Posterior cingulate gyrus (tissue), 11 donors: Measurements from ENCODE around the gene CCDC191.

Experiments
- DNase-seq, 10 donors: peaks; one replicate each; pipeline versions ENCODE4 v3.0.0 to v3.0.0-alpha.2; 2020 to 2021; ENCODE audit warnings: mixed read lengths in 3 of 10
- intact Hi-C: fragments of 100-400 bp; cut with DNase I; formaldehyde crosslinking; loops from one replicate; pipeline ENCODE4 v1.15.1; 2023

The CCDC191 gene

DNA sequence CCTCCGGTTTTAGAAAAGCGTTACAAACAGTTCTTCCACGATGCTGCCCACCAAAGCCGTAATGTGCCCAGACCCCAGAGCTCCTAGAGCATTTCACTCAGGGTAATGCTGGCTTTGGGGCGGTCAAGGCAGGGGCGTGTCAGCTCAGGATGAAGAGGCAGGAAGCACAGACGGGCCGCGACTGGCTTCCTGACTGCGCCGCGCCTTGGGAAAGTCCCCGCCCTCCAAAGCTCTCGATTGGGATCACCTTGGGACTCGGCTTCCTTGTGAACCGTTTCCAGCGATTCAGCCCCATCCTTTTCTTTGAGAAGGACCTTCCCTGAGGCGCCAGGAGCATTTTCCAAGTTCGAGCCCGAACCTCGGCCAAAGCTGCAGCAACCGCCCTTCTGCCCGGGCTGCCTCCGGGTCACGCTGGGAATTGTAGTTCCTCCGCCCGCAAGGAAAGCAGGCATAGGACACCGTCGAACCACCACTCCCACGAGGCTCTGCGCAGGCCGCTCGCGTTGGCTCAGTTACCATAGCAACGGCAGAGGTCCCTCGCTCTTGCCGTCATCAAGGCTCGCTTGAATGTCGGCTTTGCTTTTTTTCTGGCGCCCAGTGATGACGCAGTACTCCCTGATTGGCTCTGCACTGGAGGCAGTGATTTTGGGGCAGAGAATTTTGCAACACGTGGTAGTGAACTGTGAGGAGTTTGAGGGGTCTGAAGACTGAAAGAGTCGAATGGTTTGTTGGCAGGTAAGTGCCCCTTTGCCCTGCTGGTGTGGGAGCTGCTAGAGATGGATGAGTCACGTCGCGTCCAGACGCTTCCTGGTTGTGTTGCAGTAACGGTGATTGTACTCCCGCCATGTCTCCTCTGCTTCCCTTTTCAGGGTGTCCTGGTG, at the start of gene CCDC191, which contains the start of gene QTRT2:
Gene CCDC191 (minus strand): TSS at position 397 of the 881 bp plus-strand sequence. CDS start 60 bp downstream, at position 337.
Gene QTRT2 (plus strand): TSS at position 608 of the 881 bp plus-strand sequence. CDS start 8,521 bp downstream, outside the sequence.
- DNase-seq, result peak; percentile 98 to 100 (median 100)
- intact Hi-C loops, result loop anchor here (5.0 to 10.0 kb wide), 2 partner anchors 112 to 319 kb away; partner anchors contain the start of gene ZDHHC23

DNA sequence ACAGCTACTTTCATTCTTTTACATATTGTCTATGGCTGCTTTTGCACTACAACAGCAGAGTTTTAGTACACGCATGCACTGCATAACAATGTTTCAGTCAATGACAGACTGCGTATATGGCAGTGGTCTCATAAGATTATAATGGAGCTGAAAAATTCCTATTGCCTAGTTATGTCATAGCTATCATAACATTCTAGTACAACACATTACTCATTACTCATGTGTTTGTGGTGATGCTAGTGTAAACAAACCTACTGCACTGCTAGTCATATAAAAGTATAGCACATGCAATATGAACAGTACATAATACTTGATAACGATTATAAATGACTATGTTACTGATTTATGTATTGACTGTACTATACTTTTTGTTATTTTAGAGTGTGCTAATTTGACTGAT, 48.1 kb upstream of the CCDC191 start:
- no peak for DNase-seq

DNA sequence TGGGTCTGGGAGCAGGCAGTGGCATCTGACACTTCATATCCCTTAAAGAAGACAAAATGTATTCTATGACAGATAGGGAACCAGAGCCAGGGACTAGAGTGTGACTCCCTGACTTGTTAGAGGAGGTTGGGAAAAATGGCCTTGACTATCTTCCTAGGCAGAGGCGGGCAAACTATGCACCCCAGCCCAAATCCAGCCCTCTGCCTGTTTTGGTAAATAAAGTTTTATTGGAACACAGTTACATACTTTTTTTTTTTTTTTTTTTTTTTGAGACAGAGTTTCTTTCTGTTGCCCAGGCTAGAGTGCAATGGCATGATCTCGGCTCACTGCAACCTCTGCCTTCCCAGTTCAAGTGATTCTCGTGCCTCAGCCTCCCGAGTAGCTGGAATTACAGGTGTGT, 47.5 kb upstream of the CCDC191 start:
- intact Hi-C loops, result no loop called here

More for the DNA sequence above, 48.1 kb upstream of the CCDC191 start:
- intact Hi-C loops, result no loop called here

DNA sequence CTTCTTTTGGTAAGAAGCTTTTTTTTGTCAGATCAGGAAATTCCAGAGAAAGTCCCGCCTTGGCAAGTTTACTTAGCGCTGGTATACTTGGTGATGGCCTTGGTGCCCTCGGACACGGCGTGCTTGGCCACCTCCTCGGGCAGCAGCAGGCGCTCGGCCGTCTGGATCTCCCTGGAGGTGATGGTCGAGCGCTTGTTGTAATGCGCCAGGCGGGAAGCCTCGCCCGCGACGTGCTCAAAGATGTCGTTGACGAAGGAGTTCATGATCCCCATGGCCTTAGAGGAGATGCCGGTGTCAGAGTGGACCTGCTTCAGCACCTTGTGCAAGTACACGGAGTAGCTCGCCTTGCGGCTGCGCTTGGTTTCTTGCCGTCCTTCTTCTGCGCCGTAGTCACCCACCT, 46.9 kb upstream of the CCDC191 start:
- intact Hi-C loops, result no loop called here
- DNase-seq, result no peak

More for the DNA sequence above, 47.5 kb upstream of the CCDC191 start:
- no peak for DNase-seq

DNA sequence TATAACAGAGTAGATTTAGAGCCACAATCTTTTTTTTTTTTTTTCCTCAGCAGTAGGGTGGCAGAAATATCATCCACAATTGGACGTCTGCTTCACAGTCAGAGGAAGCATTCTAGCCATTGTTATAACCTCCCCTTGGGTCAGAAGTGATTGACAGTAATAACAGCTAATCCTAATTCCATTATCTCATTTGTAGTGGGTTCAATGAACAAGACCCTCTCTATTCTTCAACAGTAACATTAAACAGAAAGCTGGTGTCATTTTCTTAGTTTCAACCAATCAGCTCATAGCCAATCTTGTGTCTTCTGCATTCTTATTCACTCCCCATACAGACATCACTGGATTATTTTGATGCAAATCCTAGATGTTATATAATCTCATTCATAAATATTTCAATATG, 44.8 kb upstream of the CCDC191 start:
- intact Hi-C loops, result no loop called here
- DNase-seq, result no peak

GRCh38 chr3:114095796-114096195, 39.5 kb upstream of the CCDC191 start:
- intact Hi-C loops, result no loop called here
- DNase-seq, result no peak

- intact Hi-C loops, result no loop called here
- DNase-seq, result peak in 1 of 10 donors; percentile 10
These were observed 37.3 kb upstream of the CCDC191 start for GRCh38 chr3:114093596-114093995.

DNA sequence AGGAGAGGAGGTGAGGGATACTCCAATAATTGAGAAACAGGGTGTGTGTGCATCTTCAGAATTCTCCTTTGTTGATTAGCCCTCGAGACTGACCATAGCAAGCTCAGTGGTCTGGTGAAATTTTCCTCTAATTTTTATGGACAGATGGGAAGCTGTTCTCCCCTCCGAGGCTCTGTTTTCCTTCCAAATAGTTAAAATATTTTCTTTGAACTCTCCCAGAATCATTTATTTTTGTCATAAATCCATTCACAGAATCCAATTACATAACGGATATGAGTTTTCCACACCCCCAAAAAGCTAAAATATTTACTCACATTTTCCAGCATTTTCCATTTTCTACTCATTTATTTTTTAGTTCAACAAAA, 36.7 kb upstream of the CCDC191 start:
- intact Hi-C loops, result no loop called here
- no peak for DNase-seq

DNA sequence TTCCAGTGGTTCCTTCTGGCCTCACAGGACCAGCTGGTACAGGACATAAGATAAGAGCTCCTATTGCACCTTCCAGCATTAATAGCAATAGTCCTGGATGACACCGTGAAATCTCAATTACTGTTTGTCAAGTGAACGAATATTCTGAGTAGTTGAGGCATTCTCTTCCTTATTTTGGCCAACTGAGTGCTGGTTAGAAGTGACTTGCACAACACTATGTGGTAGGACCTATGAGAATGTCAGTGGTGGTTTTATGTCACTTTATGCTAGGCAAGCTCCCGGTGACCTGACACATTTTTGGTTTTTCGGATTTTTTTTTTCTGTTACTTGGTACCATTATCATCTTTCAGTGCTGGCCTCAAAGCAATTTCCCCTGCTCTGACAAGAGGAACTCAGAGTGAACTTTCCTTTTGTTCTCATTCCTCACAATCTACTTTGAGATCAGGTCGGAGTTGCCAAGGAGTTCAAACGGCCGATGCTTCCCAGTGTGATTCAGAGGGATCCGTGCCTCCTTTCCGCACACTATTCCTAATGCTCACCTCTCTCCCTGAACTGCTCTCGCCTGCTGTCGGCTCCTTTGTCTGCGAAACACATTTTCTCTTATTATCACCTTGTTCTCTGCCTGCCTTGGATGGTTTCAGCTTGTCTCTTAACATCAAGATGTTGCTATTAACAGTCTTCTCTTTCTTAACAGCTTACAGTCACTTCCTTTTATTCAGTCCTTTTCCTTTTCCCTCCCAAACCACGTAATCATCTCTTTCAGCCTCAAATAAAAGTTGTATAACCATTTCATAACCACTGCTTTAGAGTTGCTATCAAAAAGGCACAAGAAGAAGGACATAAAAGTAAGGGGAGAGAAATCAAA, 36.1 kb upstream of the CCDC191 start:
- intact Hi-C loops, result no loop called here
- no peak for DNase-seq

- intact Hi-C loops, result no loop called here
- DNase-seq, result no peak
These were observed 33.3 kb upstream of the CCDC191 start for GRCh38 chr3:114089675-114090074.

DNA sequence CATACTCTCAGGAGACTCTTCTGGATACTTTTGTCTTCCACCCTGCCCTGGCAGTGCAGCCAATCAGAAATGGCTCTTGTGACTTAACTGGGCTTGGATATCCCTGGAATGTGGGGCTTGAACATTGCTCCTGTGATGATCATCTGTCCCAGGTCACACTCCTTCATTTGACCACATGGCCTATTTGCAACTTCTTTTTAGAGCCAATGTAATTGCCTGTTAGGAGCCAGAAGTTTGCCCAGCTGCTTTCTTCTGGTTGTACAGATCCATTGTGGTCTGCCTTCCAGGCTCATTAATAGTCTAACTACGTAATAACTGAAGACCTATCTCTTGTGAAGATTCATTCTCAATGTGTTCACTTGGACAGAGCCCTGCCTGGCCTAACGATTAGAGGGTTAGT, 30.0 kb upstream of the CCDC191 start:
- DNase-seq, result no peak
- intact Hi-C loops, result no loop called here

GRCh38 chr3:114083112-114083511, 26.8 kb upstream of the CCDC191 start:
- intact Hi-C loops, result no loop called here
- no peak for DNase-seq

DNA sequence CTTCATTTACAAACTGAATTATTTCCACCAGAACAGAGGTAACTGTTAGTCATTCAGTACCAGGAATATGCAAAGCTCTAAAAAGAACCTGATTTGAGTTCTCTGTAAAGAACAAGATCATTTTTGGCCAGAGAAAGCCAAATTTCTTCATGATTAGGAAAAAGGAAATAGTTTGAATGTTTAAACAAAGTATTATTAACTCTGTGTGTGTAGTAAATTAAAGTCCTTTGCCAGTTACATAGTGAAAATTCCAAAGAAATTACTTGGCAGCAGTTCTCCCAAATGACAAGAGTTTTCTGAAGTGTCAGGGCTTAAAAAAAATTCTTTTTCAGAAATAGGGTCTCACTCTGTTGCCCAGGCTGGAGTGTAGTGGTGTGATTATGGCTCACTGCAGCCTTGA, 24.7 kb upstream of the CCDC191 start:
- DNase-seq, result no peak
- intact Hi-C loops, result no loop called here

DNA sequence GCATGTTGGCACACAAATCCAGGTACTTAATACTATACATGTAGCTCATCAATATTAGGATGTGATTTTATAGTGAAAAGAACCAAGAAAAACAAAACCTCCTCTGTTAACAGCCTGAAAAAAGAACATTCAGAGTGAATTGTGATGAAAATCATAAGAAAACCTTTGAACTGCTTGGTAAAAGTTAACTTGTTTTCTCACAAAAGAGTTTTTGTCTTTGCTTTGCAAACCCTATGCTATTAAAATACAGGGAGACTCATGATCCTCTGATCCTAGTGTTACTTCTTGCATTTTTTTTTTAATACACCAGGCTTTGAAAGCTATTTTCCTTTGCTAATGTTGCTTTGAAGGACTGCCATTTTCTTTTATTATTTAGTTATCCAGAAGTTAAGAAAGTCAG, 23.9 kb upstream of the CCDC191 start:
- intact Hi-C loops, result no loop called here
- DNase-seq, result no peak

- DNase-seq, result no peak
- intact Hi-C loops, result no loop called here
These were observed 23.4 kb upstream of the CCDC191 start for GRCh38 chr3:114079761-114080160.

- DNase-seq, result no peak
- intact Hi-C loops, result no loop called here
These were observed 21.8 kb upstream of the CCDC191 start for GRCh38 chr3:114078126-114078525.

DNA sequence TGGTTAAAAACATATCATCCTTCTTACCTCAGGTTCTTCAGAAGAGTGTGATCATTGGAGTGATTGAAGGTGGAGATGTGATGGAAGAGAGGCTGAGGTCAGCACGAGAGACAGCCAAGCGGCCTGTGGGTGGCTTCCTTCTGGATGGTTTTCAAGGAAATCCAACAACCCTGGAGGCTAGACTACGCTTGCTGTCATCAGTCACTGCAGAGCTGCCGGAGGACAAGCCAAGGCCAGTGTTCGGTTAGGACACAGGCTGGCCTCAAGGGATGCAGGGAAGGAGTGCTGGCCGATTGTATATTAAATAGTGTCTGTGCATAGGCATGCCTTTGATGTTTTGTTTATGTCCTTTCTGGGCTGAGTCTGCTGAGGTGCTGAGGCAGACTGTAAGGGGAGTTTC, 20.4 kb upstream of the CCDC191 start:
- intact Hi-C loops, result no loop called here
- no peak for DNase-seq

DNA sequence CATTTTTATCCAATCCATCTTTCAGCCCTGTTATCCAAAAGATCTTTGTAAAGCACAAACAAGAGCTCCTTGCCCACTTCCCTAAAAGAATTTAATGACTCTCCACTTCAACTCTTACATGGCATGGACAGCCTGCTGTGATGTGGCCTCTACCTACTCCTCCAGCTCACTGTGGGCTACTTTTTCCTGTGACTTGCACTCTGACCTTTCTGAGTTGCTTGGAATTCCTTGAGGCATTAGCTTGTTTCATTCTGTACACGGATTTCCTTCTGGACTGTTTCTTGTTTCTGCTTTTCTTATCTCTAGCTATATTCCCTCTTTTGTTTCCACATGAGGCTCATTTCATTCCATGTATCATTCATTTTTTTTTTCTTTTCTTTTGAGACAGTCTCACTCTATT, 15.5 kb upstream of the CCDC191 start:
- no peak for DNase-seq
- intact Hi-C loops, result no loop called here

GRCh38 chr3:114068336-114068735, 12.0 kb upstream of the CCDC191 start:
- DNase-seq, result no peak
- intact Hi-C loops, result no loop called here

DNA sequence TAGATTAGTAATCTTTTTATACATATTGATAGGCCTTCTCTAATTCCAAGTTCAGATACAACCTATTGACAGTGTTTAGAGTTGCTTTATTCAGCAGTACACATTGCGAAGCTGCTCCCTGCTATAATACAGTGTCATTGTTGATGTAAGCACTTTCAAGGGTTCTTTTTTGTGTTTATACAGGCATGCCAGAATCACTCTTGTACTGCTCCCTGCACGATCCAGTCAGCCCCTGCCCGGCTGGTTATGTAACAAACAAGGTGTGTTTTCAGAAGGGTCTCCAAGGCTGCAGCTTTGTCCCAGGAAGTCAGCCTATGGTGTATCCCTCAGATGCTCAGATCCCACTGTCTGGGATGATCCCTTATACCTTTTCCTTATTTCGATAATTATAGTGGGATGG, 11.5 kb upstream of the CCDC191 start:
- DNase-seq, result no peak

DNA sequence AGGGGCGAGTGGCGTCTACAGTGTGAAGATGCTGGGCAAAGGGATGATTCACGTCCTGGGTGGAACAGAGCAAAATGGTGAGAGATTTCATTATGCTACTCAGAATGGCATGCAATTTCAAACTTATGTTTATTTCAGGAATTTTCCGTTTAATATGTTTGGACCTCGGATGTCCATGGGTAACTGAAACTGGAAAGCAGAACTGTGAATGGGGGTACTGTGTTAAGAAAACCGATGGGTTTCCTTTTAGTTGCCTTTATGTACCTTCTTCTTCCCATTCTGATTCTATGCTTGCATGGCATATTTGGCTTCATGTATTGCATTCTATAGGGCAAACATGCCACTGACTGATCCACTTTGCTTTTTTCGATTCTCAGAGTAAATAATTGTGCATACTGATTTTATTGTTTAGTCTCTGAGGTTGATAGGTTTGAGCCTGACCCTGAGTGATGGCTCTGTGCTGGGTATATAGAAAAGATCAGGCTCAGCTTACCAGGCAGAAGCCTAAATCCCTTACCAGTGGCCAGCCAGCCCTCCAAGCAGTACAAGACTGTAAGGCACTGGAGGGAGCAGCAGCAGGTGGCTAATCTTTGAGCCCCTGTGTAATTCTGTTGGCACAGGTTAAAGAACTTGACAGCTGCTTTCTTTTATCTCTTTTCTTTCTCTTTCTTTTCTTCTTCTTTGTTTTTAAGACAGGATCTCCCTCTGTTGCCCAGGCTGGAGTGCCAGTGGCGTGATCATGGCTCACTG, 4.8 kb upstream of the CCDC191 start:
- intact Hi-C loops, result no loop called here
- no peak for DNase-seq

More for the DNA sequence above, 11.5 kb upstream of the CCDC191 start:
- intact Hi-C loops, result no loop called here
